LHCN-M2 (cell line): Measurements from ENCODE around the gene SH3RF3. TPM values are rescaled to one million over a fixed set of nuclear protein-coding genes. Genes with fewer than 3 reads are reported as not detected.
A peak's percentile ranks its signal among the peaks of the same experiment; 100 is the strongest.
"Not testable (repeated sequence)": the region's sequence is repeated elsewhere in the genome, so short reads cannot be mapped to it uniquely, and the experiment has no call there.

Experiments used
- DNase-seq: peaks from one replicate; pipeline ENCODE4 v3.0.0-alpha.2; 2012; ENCODE audit warnings: low read depth
- total RNA-seq: library from RNA; depleted of rRNA; stranded (reverse); fragments of >200 nt; gene quantifications from 2 replicates; pipeline ENCODE4 v1.2.3, GENCODE V29; 2014

The SH3RF3 gene
- total RNA-seq, 1 experiment from 2014 or later, result 6.6 TPM

DNA sequence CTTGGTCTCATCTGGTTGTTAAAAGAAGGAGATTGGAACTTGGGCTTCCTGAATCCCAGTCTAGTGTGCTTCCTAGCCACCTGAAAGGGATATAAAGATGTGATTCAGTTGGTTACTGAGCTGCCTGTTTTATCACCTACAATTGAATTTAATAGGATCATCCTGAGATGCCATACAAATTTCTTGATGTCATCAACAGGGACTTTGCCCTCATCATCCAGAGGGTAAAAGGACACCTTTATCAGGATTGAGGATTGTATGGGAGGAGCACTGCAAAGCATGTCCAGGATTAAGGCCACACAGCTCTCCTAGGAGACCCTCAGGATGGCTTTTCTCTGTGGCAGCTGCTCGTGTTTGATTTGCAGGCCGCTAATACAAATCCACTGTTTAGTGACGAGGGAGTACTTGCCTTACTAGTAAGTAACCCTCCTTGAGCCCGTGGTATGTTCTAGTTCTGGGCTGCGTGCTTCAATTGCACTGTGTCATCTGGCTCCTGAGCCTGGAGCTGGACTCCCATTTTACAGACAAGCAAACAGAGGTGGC, 28.6 kb downstream of the SH3RF3 start:
- no peak for DNase-seq

DNA sequence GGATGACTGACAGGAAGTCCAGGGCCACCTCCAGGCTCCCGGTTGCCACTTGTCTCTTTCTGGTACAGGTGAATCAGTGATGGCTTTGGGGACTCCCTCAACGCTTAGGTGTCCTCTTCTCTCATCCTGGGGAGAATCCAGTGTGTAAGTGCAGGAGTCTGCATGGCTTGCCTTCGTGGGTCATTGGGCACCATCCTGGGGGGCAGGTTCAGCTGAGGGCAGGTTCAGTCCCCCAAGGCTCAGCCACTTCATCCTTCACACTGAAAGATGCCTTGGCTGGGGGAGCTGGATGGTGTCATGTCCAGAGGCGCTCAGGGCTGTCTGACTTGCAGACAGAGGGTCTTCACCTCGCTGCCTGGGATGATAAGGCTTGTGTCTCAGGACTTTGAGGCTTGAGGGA, 29.2 kb downstream of the SH3RF3 start:
- no peak for DNase-seq

DNA sequence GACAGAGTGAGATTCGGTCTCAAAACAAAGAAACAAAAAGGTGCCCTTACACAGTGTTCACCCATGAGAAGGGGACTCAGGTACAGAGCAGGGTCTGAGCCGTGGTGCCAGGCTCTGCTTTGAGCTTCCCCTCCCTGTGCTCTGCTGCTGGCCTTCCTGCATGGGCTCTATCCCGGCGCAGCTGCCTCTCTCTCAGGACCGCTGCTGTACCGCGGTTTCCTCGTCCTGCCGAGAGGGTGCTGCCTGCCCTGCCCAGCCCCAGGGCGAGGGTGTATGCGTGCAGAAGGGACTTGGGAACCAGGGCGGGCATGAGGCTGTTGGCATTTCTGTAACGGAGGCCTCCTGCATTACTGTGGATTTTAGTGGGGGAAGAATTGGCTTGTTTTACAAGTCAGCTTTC, 30.1 kb downstream of the SH3RF3 start:
- no peak for DNase-seq

DNA sequence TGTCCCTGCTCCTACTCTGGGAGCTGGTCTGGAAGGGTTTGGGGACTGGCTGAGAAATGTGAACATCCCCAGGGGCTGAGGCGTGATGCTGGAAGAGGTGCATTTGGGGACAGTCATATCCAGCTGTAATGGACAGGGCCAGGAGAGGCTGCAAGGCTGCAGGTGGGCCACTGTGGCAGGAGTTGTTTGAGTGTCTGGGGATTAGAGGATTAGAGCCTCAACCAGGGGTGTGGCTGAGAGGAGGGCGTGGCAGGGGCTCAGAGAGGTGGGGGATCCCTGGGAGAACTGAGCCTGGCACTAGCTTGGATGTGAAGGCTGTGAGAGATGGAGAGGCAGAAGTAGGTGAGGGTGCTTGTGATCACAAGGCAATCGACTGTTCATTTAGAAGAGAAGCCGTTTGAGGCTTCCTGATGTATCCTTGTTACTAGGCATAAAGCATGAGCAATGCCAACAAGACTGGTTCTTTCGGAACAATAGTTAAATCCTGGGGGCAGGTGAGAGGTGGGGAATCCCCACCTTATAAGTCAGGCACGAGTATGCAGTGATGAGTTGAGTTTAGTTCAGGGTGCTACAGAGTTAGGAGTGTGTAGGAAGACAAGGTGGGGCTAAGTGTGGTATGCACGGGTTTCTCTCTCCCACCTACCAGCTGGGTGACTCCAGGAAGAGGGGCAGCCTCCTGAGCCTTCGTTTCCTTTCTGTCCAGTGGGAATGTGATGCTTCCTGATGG, 31.9 kb downstream of the SH3RF3 start:
- no peak for DNase-seq

DNA sequence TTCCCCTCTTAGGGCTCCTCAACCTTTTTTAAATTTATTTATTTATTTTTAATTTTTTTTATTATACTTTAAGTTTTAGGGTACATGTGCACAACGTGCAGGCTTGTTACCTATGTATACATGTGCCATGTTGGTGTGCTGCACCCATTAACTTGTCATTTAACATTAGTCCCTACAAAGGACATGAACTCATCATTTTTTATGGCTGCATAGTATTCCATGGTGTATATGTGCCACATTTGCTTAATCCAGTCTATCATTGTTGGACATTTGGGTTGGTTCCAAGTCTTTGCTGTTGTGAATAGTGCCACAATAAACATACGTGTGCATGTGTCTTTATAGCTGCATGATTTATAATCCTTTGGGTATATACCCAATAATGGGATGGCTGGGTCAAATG, 33.4 kb downstream of the SH3RF3 start:
- DNase-seq, result not testable (repeated sequence)

DNA sequence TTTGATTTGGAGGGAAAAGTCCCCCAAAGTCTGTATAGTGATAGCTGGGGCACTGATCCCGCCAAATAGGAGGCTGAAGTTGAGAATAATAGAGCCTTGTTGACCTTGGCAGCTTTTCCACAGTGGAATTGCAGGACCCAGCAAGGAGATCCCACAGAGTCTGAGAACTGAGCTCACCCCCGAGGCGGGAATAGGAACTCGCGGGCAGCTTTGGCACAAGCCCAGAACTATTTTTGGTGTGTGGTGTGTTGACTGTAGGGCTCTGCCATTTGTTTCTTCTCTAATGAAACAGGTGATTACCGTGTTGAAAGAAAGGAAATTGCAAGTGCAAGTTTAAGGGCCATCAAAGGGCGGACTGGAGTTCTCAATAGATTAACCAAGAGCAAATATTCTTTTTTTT, 34.0 kb downstream of the SH3RF3 start:
- DNase-seq, result peak; percentile 79

DNA sequence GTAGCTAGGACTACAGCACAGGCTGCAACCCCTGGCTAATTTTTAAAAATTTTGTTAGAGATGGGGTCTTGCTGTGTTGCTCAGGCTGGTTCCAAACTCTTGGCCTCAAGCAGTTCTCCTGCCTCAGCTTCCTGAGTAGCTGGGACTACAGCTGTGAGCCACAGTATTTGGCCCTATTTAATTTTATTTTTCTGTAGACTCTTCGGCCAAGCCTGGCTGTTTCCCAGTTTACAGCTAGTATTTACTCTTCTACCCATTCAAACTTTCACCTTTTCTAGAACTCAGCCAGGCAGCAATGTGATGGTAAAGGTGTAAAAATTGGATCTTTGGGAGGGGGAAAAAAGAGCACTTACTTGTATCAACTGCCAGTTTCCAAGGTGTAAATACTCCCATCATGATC, 35.3 kb downstream of the SH3RF3 start:
- DNase-seq, result no peak

DNA sequence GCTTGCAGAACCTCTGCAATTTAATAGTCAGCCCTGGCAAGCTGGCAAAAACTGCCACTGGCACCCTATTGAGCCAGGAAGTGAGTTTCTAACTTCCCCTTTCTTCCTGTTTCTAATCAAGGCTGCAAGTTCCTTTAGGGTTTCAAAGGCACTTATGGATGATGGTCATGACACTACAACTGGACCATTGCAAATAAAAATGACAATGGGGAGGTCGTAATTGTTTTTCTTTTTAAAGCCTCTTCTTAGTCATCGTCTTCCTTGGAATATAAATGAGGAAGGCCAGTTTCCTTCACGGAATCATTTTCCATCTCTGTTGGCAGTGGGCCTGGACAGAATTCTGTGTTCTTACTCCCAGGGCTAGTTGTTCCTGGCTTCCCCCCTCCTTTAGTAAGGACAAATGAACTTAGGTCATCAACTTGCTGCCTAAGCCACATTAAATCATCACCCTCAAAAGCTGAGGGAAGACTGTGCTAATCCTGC, 35.8 kb downstream of the SH3RF3 start:
- peak; percentile 70 for DNase-seq

DNA sequence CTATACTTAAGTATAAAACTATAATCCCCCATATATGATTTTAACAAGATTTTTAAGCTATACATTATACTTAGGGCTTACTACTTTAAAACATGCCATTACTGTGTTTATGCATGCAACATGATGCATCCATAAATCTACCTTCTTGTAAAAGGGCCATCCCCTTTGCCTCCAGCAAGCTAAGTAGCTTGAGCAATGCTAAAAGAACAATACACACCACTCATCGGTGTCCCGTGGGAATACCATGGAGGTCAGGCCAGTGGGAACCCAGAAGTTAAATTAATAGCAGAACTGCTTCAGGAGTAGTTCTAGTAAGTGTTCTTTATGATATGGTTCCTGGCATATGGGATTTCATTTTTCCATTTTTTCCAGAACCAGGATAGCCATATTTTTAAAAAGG, 37.8 kb downstream of the SH3RF3 start:
- peak; percentile 87 for DNase-seq

DNA sequence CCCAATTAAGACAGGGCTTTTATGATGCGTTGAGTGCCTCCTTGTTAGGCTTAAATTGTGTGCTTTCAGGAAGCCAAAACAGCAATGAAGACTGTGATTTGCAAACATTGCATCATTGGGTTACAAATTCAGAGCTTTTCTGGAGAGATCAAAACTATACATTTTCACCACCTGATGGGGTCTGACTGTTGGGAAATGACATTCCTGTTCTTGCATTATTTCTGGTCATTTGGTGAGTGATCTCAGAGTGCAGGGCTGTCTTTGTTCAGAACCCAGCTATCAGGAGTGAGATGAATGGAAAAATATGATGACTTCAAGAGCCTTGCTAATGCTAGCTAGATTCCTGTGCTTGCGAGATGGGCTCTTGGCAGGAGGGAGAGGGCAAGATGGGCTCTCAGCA, 39.1 kb downstream of the SH3RF3 start:
- DNase-seq, result no peak

DNA sequence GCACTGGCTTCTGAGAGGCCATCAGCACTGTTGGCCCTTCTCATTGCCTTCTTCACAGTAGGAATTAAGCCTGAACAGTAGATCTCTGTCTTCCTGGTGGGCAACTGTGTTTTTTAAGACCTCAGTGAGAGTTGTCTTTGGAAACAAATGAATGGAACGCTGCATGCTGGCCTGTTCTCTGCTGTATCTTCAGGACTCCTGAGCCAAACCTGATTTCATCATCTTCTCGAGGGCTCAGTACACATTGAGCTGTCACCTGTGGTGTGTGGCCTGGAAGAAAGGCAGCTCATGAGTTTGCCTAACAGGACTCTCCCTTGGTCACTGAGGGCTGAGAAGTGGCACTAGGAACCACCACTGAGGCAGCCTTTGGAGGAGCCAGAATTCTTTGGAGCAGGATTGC, 39.7 kb downstream of the SH3RF3 start:
- no peak for DNase-seq

DNA sequence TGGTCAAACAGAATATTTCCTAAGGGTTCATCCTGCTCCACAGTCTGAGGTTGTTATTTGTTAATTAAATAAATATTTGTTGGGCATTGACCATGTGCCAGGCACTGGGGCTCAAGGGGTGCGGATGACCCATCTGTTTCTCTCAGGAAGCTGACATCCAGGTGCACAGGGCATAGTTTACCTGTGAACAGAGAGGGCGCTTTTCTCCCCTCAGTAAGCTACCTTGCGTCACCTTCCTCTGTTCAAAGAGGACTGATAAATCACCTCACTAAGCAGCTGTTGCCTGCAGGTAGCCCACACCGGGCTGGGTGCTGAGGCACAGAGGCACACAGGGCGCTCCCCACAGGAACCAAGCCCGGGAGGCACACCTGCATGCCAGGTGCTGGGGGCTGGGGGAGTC, 41.6 kb downstream of the SH3RF3 start:
- DNase-seq, result no peak

DNA sequence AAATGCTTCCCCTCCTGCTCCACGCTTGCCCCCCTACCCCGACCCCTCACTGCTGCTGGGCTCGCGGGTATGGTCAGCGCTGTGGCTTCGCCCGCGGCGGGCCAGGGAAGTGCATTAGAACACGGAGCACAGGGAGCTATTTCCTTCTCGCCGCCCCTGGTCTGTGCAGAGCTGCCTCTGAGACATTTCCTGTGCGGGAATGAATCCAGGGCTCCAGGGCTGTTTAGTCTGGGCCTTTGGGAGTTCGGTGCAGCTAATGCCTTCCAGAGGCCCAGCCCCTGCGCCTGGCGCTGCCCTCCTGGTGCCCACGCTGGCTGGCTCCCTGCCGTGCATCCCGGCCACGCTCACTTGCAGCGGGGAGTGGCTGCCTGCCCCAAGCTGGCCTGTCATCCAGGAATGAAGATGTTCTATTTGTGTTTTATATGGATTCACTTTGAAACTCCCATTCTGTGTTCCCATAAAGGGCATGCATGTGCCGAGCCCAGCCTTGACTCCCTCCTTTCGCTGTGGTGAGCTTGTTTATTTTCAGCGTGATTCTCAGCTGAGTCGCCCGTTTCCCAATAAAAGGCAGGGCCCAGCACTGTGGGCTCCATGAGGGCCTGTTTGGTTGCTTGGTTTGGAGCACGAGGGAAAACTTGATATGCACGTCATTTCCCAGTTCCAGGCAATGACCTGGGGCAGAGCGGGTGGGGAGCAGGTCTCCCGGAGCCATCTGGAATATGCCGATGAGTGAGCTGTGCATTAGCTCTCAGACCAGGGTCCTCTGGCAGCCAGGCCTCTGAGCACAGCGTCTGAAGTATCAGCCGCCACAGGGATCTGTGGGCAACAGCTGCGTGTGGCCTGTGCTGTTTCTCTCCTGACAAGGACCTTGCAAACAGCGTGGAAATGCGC, 42.7 kb downstream of the SH3RF3 start:
- DNase-seq, result peak; percentile 93

DNA sequence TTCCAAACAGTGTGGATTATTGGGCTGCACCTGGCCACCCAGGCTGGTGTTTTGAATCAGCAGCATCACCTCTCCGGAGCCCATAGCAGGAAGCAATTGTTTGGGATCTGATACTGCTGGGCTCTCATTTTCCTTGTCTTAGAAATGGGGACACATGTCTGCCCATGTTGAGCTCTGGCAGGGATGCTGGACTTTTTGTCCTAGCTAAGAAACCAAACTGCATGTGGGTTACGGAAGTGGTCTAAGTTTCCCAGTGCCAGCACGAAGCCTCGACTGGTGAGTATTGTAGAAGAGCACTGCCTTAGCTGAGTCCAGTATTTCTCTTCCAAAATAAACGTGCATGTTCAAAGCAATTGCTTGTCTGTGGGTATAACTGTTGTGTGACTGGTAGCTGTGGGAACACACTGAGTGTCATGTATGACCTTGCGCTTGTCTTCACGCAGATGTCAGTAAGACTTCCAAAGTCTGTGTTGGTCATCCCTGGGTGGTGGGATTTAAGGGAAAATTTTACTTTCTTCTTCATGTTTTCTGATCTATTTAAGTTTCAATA, 43.6 kb downstream of the SH3RF3 start:
- no peak for DNase-seq

DNA sequence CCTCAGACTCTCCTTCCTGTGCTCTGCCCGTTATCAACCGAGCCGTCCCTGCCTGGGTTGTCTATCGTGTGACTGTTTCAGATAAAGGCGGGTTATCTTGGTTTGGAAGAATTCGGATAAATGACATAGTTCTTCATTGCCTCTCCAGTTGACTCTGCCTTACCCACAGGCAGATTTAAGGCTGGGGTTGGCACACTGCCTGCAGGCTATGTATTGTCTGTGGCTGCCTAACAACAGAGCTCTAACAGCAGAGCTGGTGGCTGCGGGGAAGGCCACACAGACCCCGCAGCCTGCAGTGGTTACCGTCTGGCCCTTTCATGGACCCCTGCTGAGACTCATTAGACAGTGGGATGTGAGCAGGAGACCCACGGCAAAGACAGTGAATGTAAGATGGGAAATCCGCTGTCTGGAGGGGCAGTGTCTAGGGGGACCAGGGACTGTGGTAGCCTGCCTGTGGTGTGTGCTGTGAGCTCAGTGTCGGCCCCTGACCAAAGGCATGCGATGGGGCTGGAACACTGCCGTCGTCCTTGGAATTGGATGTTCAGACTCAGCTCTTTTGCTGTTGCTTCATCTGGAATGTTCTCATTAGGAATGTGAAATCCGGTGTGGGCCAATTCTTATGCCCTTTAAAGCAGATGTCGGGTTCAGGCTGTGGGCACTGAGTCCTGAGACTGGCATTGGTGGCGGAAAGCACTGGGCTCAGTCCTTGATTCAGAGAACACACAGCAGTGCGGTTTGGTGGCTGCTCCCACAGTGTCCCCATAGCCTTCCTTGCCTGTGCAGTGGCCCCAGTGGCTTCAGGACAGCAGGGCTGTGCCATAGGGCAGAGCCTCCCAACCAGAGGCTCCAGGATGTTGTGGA, 44.5 kb downstream of the SH3RF3 start:
- peak; percentile 93 for DNase-seq

DNA sequence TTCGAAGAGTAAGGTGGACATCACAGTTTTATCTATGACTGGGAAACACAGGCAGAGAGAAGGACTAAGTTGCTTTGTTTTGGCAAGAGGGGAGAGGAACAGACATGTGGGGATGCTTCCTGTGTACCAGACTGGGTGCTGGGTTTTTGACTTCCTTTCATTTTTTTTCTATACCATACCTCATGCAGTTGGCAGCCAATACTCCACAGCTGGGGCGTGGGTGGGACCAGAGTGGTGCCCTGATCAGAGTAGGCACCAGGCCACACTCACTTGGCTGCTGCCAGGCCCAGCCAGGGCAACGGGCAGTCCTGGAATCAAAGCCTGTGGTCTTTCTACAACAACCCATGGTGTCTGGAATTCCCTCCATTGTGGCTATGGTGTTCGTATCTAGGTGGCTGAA, 45.2 kb downstream of the SH3RF3 start:
- DNase-seq, result peak; percentile 60

DNA sequence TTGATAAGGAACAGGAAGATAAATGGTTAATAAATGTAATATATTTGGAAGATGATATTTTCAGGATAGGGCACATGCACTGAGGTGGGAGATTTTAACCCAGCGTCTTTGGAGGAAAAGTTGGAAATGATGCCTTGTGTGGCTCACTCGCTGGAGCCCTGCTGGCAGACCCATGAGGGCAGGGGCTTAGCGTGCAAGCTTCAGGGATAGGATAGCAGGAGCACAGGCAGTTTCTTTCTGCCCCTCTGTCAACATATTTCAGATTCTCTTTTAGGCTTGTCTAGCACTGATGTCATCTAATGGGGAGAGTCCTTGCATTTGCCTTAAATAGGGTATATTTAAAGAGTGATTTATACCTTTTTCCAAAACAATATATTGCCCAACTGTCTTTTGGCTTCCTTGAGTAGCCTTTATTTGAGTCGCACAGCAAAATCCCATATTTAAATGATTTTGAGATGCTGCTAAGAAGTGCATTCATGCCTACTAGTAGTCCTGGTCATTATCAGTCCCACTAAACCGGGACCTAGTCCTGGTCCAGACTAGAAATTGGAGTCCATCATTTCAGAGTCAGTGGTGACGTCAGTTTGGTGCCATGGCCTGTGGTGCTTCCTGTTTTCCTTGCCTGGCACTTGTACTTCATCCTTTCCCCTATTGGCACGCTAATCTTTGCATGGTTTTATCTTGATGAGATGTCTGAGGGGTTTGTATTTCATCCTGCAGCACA, 45.8 kb downstream of the SH3RF3 start:
- DNase-seq, result no peak

DNA sequence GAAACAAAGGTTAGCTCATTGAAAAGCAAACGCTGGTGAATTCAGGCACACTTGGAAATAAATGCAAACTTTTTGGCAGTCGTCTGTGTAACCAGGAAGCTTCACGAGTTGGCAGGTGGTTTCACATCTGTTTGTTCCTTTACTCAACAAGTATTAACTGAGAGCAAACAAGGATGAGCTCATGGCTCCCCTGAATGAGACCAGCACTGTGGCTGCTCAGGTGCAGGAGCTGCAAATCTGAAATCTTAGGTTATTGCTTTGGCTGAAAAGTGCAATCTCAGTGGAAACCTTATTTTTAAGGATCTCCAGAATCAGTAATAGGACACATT, 46.3 kb downstream of the SH3RF3 start:
- DNase-seq, result no peak

DNA sequence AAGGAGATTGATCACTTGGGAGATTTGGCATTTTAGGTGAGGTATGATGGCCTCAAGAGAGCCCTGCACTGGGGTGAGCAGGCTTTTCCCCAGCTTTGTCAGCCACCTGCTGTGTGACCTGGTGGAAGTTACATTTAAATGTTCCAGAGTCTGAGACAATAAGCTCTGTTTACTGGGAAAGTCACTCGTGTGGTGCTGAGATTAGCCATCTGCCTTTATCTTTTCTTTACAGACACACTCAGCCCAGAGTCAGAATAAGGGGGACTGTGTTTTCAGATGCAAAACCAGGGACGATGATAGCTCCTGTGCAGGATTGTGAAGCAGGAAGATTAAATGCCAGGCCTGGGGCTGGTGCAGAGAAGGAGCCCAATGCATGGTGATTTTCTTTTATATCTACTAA, 47.9 kb downstream of the SH3RF3 start:
- DNase-seq, result no peak

DNA sequence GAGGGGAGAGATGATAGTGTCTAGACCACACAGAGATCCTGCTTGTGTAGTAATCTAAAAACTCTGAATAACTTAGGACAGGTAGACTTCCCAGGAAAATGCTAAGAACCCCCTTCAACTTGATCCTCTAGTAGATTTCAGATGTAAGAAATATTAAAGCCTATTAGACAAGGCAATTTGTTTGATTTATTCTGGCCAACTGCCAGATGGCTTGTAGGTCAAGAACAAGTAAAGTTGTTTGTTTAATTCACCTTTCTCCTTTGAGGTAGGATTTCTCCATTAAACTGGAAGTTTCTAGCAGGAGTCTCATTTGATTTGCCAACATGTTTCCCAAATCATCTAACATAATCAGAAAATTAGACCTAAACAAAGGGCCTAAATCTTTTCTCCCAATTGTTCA, 48.6 kb downstream of the SH3RF3 start:
- no peak for DNase-seq

DNA sequence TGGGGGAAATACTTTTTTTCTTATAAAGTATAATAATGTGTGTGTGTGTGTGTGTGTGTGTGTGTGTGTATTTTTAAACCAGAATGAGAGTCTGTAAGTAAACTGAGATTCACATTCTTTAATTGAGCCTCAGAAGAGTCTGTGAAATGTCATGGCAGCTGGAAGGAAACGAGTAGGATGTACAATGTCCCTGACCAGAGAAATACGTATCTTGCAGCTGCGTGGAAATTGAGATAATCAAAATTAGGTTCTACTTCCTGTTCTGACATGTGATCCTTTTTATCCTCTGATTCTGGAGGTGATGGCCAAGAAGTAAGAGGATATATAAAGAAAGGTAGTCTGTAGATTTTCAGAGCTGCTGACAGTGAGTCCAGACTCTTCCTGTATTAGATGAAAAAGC, 50.0 kb downstream of the SH3RF3 start:
- no peak for DNase-seq
